Mesodermal cell (in vitro differentiated cells): ENCODE results near the gene ZNF639. TPM values are rescaled to one million over a fixed set of nuclear protein-coding genes. Genes with fewer than 3 reads are reported as not detected.
"Not testable (repeated sequence)": the region's sequence is repeated elsewhere in the genome, so short reads cannot be mapped to it uniquely, and the experiment has no call there.

Source experiments
- H3K27ac ChIP-seq: 2 replicates; pipeline ENCODE4 v1.7.0; 2013; ENCODE audit warnings: mild to moderate bottlenecking, low read depth, low read length, moderate library complexity; ENCODE audit not compliant: severe bottlenecking
- H3K36me3 ChIP-seq: 2 replicates; pipeline ENCODE4 v1.7.1; 2013; ENCODE audit warnings: mild to moderate bottlenecking, low read length, moderate library complexity; ENCODE audit not compliant: control insufficient read depth, insufficient read depth
- H3K4me1 ChIP-seq: one replicate; pipeline ENCODE4 v1.7.1; 2013; ENCODE audit warnings: mild to moderate bottlenecking, low read length; ENCODE audit not compliant: insufficient read depth, control insufficient read depth, poor library complexity, severe bottlenecking
- H3K4me3 ChIP-seq: 2 replicates; pipeline ENCODE4 v1.7.0; 2013; ENCODE audit warnings: low read length, control low read depth, mild to moderate bottlenecking; ENCODE audit not compliant: insufficient read depth, poor library complexity, severe bottlenecking; ENCODE audit errors: extremely low read depth
- H3K9me3 ChIP-seq: 2 replicates; pipeline ENCODE4 v1.7.1; 2013; ENCODE audit warnings: mild to moderate bottlenecking, low read length, moderate library complexity; ENCODE audit not compliant: control insufficient read depth
- WGBS, 2 experiments: methylation state at CpG; one replicate each; pipeline ENCODE4 v1.1.5; 2013; ENCODE audit warnings: missing lambda C conversion rate in 2 of 2; ENCODE audit not compliant: insufficient coverage in 2 of 2; 5-methylcytosine and 5-hydroxymethylcytosine counted together
- polyA plus RNA-seq, 2 experiments: library from polyadenylated mRNA; stranded (reverse); fragments of 50-300 nt; gene quantifications; one replicate each; pipeline ENCODE4 v1.2.3, GENCODE V29; 2013

Gene ZNF639
- 40.8 TPM for polyA plus RNA-seq (2013, experiment 1 of 2)
- 42.3 TPM for polyA plus RNA-seq (2013, experiment 2 of 2)

DNA sequence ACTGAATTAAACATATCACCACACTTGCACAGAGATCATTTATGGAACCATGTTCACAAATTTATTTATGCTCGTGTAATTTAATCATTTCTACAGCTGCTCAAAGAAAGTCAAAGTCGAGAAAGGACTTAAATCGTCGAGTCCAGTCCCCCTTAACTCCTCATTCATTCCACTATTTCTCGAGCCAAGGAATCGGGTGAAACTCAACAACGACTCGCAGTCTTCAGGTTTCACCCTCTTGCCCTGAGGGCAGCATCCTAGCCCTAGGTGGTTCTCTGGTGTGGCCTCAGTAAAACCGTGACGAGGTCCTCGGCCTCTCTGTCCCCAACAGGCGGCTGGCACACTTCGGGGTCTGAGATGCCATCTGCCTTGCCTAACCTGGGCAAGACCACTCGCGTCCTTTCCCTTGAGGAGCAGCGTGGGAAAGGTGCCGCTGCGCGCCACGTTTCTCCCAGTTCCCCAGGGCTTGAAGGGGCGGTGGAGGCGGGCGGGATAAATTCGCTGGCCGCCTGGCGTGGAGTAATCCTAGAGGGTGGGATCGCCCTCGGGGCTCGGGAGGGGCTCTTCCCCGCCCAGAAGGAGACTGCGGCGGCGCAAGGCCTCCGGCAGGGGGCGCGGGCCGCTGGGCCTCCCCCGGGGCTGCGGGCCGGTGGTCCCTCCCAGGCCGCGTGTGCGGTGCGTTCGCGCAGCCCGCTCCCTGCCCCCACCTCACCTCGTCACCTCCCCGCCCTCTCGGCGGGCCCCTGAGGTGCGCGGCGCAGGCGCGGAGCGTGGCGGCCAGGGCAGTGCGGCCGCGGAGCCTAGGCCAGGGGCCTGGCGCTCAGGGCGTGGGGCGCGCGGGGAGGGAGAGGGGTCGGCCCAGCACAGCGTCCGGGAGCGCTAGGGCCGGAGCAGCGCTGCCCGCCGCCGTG is at the start of gene ZNF639:
Gene ZNF639 (plus strand): TSS at position 746 of the 911 bp plus-strand sequence. CDS start 5,263 bp downstream, outside the sequence.
- Histone ChIP-seq H3K9me3 (no peaks in the 10 kb centered on the region), H3K4me1 (peaks cover 4% of the 10 kb centered on the region), H3K4me3 (peak within 1 kb of the TSS; percentile 91), H3K27ac (peak within 1 kb of the TSS; percentile 83), H3K36me3 (peaks cover 18% of the 10 kb centered on the region)
- 4 to 5% methylated on average over 49 to 59 of the region's 75 CpGs for WGBS, 2 experiments

DNA sequence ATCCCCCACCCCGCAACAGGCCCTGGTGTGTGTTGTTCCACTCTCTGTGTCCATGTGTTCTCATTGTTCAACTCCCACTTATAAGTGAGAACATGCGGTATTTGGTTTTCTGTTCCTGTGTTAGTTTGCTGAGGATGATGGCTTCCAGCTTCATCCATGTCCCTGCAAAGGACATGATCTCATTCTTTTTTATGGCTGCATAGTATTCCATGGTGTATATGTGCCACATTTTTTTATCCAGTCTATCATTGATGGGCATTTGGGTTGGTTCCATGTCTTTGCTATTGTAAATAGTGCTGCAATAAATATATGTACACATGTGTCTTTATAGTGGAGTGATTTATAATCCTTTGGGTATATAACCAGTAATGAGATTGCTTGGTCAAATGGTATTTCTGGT is 48.4 kb upstream of the ZNF639 start:
- H3K9me3 ChIP-seq, H3K4me3 ChIP-seq, H3K4me1 ChIP-seq, H3K36me3 ChIP-seq, H3K27ac ChIP-seq: not testable (repeated sequence)
- WGBS, 2 experiments, result no CpG with 5 or more reads among the region's 2 CpGs

- WGBS, 2 experiments, result 100% methylated on average over 2 of the region's 3 CpGs; no CpG with 5 or more reads in 1 of the 2 experiments
- Histone ChIP-seq H3K36me3 (no peaks in the 10 kb centered on the region), H3K27ac (no peak overlapping the region), H3K9me3 (no peaks in the 10 kb centered on the region), H3K4me3 (no peak overlapping the region), H3K4me1 (no peaks in the 10 kb centered on the region)
These were observed 46.8 kb upstream of the ZNF639 start for GRCh38 chr3:179276001-179276400.

GRCh38 chr3:179276743-179277142 is 46.1 kb upstream of the ZNF639 start:
- H3K4me1 ChIP-seq, result no peaks in the 10 kb centered on the region
- H3K9me3 ChIP-seq, result no peaks in the 10 kb centered on the region
- no peak overlapping the region for H3K4me3 ChIP-seq
- no peak overlapping the region for H3K27ac ChIP-seq
- WGBS, 2 experiments, result 82% methylated on average over 1 of the region's 3 CpGs
- no peaks in the 10 kb centered on the region for H3K36me3 ChIP-seq

DNA sequence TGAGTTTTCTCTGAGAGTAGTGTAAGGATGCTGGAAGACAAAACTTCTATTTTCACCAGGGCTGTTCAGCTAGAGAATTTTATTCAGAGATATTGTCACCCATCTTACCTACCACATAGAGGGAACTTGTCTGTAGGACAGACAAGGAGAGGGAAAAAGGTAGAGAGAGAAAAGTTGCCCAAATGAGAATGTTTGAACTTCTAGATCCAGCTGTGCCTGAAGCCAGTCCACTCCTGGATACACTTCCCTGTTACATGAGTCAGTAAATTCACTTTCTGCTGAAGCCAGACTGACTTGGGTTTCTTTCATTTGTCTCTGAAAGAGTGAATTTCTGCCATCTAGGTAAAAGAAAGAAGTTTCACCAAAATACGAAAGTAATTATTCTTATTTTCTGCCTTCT is 44.7 kb upstream of the ZNF639 start:
- H3K36me3 ChIP-seq, result no peaks in the 10 kb centered on the region
- H3K27ac ChIP-seq, result no peak overlapping the region
- WGBS, 2 experiments, result no CpG with 5 or more reads among the region's 1 CpG
- no peaks in the 10 kb centered on the region for H3K4me1 ChIP-seq
- no peaks in the 10 kb centered on the region for H3K9me3 ChIP-seq
- H3K4me3 ChIP-seq, result no peak overlapping the region

- Histone ChIP-seq H3K9me3 (no peaks in the 10 kb centered on the region), H3K36me3 (no peaks in the 10 kb centered on the region), H3K27ac (no peak overlapping the region), H3K4me3 (no peak overlapping the region), H3K4me1 (no peaks in the 10 kb centered on the region)
- WGBS, 2 experiments, result 73 to 74% methylated on average over 2 of the region's 4 CpGs
These were observed 43.7 kb upstream of the ZNF639 start for GRCh38 chr3:179278932-179279693.

DNA sequence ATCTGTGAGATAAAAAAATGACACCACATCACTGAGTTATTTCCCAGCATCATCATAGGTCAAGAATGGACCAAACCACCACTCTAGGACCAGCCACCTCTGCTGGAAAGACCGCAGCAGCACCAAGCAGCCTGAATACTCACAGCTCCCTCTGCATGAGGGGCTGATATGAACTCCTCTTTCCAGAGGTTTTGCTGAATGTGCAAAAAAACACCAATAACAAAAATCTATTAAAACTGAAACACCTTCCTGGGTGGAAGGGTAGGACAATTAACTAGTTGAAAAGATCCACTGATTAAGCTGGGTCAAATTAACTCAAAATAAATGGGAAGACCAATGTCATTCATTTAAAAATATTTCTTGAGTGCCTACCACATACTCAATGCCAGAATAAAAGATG is 43.0 kb upstream of the ZNF639 start:
- H3K4me1 ChIP-seq, result no peaks in the 10 kb centered on the region
- WGBS, 2 experiments, result no CpG with 5 or more reads among the region's 1 CpG
- H3K27ac ChIP-seq, result no peak overlapping the region

DNA sequence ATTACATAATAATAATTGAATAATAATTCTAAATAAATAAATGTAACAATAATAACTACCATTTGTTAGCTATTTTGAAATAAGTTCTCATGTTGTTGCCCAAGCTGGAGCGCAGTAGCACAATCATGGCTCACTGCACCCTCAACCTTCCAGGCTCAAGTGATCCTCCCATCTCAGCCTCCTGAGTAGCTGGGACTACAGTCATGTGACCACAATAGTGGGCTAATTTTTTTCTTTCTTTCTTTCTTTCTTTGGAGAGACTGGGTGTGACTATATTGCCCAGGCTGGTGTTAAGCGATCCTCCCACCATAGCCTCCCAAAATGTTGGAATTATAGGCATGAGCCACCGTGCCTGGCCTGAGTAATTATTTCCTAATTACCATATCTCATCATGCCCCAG is 41.0 kb upstream of the ZNF639 start:
- Histone ChIP-seq H3K27ac (no peak overlapping the region), H3K4me3 (no peak overlapping the region), H3K4me1 (no peaks in the 10 kb centered on the region), H3K9me3 (no peaks in the 10 kb centered on the region), H3K36me3 (no peaks in the 10 kb centered on the region)
- WGBS, 2 experiments, result 100% methylated on average over 1 of the region's 3 CpGs; no CpG with 5 or more reads in 1 of the 2 experiments

More for the DNA sequence above, 43.0 kb upstream of the ZNF639 start:
- H3K9me3 ChIP-seq, result no peaks in the 10 kb centered on the region
- H3K4me3 ChIP-seq, result no peak overlapping the region
- no peaks in the 10 kb centered on the region for H3K36me3 ChIP-seq

DNA sequence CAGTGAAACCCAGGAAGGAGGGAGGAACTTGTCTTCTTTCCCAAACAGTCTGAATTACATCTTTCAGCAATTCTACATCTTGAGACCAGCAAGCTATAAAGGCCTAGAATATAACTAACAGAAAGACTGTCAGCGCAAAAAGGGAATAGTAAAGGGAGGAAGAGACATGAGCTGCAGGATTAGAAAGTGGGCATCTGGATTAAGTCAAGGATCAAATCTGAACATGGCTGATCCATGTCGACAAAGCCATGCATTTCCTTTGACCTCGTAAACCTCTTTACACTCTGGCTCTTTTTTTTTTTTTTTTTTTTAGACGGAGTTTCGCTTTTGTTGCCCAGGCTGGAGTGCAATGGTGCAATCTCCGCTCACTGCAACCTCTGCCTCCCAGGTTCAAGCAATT is 36.5 kb upstream of the ZNF639 start:
- Histone ChIP-seq H3K9me3 (no peaks in the 10 kb centered on the region), H3K27ac (no peak overlapping the region), H3K4me3 (no peak overlapping the region), H3K4me1 (no peaks in the 10 kb centered on the region), H3K36me3 (no peaks in the 10 kb centered on the region)
- 94 to 100% methylated on average over 1 to 4 of the region's 6 CpGs for WGBS, 2 experiments

GRCh38 chr3:179288845-179289244 is 34.0 kb upstream of the ZNF639 start:
- Histone ChIP-seq H3K27ac (no peak overlapping the region), H3K4me3 (no peak overlapping the region), H3K4me1 (no peaks in the 10 kb centered on the region), H3K9me3 (no peaks in the 10 kb centered on the region), H3K36me3 (no peaks in the 10 kb centered on the region)
- 70 to 96% methylated on average over 2 to 3 of the region's 4 CpGs for WGBS, 2 experiments
